Measurements from ENCODE around the gene PGM2.

- TF ChIP-seq TAF1 (IDR thresholded peaks at IDR 0.05; ENCODE audit: low read depth): no peak
- TF ChIP-seq EP300 (IDR thresholded peaks at IDR 0.05; ENCODE audit: borderline replicate concordance): no peak
- TF ChIP-seq CREB1 (IDR thresholded peaks at IDR 0.05; ENCODE audit: low read depth): no peak
These were observed 672 bp downstream of the PGM2 start for GRCh38 chr4:37827030-37827685.
